ENCODE results near the gene JPH2. TPM values are rescaled to one million over a fixed set of nuclear protein-coding genes. Genes with fewer than 3 reads are reported as not detected.

Gene JPH2
- total RNA-seq, 1 donor from 2014 or later = not detected

DNA sequence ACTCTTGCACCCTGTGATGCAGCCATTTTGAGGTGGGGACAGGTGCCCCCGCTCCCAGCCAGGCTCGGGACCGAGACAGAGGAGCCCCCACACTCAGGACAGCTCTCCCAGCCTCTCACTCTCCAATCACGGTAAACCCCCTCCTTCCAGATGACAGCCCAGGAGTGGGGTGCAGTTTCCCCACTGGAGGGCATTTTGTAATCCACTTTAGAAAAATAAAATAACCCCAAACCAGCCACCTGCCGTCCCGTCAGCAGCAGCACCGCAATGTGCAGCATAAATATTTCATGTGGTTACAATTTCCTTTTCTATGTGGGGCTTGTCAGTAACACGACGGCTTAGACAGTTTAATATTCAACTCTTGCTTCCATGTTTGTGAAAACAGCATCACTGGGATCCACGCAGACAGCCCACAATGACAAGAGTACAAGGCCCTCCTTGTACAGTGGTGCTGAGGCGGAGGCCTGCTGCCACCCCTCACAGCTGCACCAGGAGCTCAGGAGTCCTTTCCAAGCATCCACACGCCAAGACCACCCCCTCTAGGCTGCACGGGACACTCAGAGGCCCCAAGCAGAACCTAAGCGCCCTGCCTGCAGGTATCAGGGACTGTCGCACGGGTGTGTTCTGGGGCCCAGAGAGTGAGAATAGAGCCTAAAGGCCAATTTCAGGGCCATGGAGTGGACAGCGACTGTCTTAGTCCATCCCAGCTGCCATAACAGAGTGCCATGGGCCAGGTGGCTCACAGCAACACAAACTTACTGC, 116.7 kb downstream of the JPH2 start:
- ChIA-PET CTCF (no interaction called here), POLR2A (interaction anchor here (1.2 to 4.2 kb wide), 3 partner anchors 230 to 320 kb away, joined by 3 to 27 read pairs (median 4); no protein-coding TSS in a partner anchor)
- ATAC-seq (ENCODE audit: low read depth) (no peak), DNase-seq (peak; percentile 13)
- TF ChIP-seq, protein P1, sequence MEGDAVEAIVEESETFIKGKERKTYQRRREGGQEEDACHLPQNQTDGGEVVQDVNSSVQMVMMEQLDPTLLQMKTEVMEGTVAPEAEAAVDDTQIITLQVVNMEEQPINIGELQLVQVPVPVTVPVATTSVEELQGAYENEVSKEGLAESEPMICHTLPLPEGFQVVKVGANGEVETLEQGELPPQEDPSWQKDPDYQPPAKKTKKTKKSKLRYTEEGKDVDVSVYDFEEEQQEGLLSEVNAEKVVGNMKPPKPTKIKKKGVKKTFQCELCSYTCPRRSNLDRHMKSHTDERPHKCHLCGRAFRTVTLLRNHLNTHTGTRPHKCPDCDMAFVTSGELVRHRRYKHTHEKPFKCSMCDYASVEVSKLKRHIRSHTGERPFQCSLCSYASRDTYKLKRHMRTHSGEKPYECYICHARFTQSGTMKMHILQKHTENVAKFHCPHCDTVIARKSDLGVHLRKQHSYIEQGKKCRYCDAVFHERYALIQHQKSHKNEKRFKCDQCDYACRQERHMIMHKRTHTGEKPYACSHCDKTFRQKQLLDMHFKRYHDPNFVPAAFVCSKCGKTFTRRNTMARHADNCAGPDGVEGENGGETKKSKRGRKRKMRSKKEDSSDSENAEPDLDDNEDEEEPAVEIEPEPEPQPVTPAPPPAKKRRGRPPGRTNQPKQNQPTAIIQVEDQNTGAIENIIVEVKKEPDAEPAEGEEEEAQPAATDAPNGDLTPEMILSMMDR (IDR thresholded peaks at IDR 0.05) = no peak
- H3K27me3 Mint-ChIP-seq = peaks cover 5% of the 10 kb centered on the region
- H3K36me3 Mint-ChIP-seq (ENCODE audit: low read depth) = no peaks in the 10 kb centered on the region
- peak overlapping the region; percentile 88 for H3K27ac Mint-ChIP-seq
- H3K9me3 Mint-ChIP-seq = no peaks in the 10 kb centered on the region
- H3K4me1 Mint-ChIP-seq = peaks cover 39% of the 10 kb centered on the region
- H3K4me3 Mint-ChIP-seq = peak overlapping the region; percentile 80
- intact Hi-C loops (cut with micrococcal nuclease) = no loop called here

DNA sequence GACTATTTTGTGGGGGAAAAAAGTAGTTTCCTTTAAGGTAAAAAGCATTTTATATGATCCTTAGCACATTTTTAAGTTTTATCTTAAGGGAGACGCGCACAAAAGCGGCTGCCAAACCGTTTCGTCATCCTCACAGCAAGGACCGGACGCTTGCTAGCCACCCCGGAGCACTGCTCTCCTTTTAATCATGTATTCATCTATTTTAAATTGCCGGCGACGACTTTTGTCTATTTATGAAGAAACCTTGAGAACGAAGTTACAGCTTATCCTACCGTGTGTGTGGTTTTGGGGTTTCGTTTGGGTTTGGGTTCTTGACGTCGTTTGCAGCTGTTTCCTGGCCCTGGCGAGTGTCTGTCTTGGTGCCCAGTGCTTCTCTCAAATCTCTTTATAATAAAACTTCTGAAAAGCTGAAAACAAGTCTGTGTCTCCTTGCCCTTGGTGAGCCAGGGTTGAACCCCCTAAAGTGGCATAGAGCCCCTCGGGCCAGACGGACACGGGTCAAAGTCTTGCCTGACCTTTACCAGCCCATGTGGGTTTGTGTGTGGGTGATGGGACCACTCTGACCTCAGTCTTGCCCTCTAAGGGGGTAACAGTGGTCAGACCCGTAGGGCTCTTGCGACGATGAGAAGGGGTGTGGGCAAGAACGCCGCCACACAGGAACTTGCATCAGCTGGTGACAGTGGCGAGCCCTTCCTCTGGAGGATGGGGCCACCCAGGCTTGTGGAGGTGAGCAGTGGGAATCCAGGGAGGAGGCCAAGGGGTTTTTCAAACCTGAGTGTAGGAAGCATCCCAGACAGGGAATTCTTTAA, 117.6 kb downstream of the JPH2 start:
- Mint-ChIP-seq H3K27ac (peak overlapping the region; percentile 88), H3K36me3 (ENCODE audit: low read depth) (no peaks in the 10 kb centered on the region), H3K4me3 (peak overlapping the region; percentile 80), H3K4me1 (peaks cover 39% of the 10 kb centered on the region), H3K9me3 (no peaks in the 10 kb centered on the region), H3K27me3 (peaks cover 5% of the 10 kb centered on the region)
- DNase-seq = peak; percentile 44
- ChIA-PET CTCF (interaction anchor here (0.8 to 0.9 kb wide), 2 partner anchors 11 to 319 kb away, joined by 4 read pairs; no protein-coding TSS in a partner anchor), POLR2A (interaction anchor here (0.9 to 4.2 kb wide), 6 partner anchors 11 to 388 kb away, joined by 3 to 27 read pairs (median 4); no protein-coding TSS in a partner anchor)
- peak; percentile 60 for ATAC-seq (ENCODE audit: low read depth)
- intact Hi-C loops (cut with micrococcal nuclease) = loop anchor here (1.0 to 2.0 kb wide), 4 partner anchors 11 to 387 kb away; no protein-coding TSS in a partner anchor
- TF ChIP-seq, protein P1 (IDR thresholded peaks at IDR 0.05) = no peak

DNA sequence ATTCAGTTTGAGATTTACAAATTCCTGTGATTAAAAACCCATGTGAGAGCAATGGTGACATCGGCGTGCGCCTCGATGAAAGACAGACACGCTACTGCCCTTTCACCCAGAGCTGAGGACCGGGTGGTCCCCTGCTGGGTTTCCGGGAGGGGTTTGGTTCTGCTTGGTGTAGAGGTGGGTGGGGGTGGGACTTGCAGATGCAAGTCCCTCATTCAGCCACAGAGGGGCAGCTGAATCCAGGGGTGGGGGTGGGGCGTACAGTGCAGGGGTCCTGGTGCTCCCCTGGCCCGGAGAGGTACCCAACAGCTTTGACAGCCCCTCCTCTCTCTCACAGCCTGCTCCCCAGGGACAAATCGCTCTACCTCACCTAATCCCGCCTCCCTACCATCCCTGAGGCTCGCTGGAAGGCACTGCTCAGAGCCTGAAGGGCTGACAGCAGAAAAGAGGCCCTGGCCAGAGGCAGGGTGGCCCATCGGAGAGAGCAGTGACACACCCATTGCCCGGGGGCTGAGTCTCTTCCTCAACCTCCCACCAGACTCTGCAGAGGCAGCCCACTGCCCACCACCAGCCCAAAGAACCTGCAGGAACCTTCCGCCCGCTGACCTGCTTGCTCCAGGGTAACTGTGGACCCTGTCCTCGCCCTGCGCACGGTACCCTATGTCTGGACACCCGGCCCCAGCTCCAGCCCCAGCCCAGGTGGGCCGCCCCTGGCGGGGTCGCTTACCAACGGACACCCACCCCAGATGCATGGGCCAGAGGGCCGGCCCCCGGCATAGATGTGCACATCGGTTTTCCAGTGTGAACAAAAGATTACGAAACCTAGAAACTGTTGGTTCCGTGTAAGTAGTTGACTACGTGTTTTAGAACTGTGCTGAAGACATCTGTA, 118.4 kb downstream of the JPH2 start:
- intact Hi-C loops (cut with micrococcal nuclease) = loop anchor here (1.0 to 2.0 kb wide), 4 partner anchors 12 to 386 kb away; no protein-coding TSS in a partner anchor
- Mint-ChIP-seq H3K4me3 (peak overlapping the region; percentile 80), H3K36me3 (ENCODE audit: low read depth) (no peaks in the 10 kb centered on the region), H3K27ac (peak overlapping the region; percentile 88), H3K4me1 (peaks cover 39% of the 10 kb centered on the region), H3K9me3 (no peaks in the 10 kb centered on the region), H3K27me3 (peaks cover 5% of the 10 kb centered on the region)
- POLR2A ChIA-PET = interaction anchor here (0.9 to 4.2 kb wide), 6 partner anchors 12 to 387 kb away, joined by 3 to 27 read pairs (median 4); no protein-coding TSS in a partner anchor
- TF ChIP-seq, protein P1 (IDR thresholded peaks at IDR 0.05) = no peak
- CTCF ChIA-PET = interaction anchor here (0.9 kb wide), 1 partner anchor 12 kb away, joined by 4 read pairs; no protein-coding TSS in a partner anchor
- ATAC-seq (ENCODE audit: low read depth) = peak; percentile 33
- peak; percentile 17 for DNase-seq

DNA sequence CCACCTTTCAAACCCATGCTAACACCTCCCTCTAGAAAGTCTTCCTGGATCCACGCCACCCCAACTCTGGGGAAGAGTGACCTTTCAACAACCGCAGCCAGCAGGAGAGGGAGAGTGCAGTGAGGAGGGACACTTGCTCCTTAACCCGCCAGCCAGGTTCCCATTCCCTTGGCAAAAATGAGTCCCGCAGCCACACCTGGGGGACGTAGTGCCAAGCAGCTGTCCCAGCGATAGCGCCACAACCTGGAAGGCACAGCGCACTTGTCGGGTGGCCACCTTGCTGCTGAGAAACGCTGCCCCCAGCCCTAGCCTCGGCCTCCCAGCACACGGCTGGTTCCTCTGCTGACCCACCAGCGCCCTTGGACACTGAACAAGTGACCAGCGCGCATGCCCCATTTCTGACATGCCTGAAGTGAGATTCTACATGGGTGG, 119.3 kb downstream of the JPH2 start:
- H3K27ac Mint-ChIP-seq = no peak overlapping the region

More for the DNA sequence above, 119.3 kb downstream of the JPH2 start:
- no peak for DNase-seq
- H3K4me3 Mint-ChIP-seq = no peak overlapping the region
- CTCF ChIA-PET = no interaction called here
- peaks cover 5% of the 10 kb centered on the region for H3K27me3 Mint-ChIP-seq
- peaks cover 36% of the 10 kb centered on the region for H3K4me1 Mint-ChIP-seq
- POLR2A ChIA-PET = no interaction called here
- intact Hi-C loops (cut with micrococcal nuclease) = loop anchor here (2.0 kb wide), 1 partner anchor 143 kb away; no protein-coding TSS in a partner anchor
- no peaks in the 10 kb centered on the region for H3K9me3 Mint-ChIP-seq
- ATAC-seq (ENCODE audit: low read depth) = no peak
- TF ChIP-seq, protein P1 (IDR thresholded peaks at IDR 0.05) = no peak
- no peaks in the 10 kb centered on the region for H3K36me3 Mint-ChIP-seq (ENCODE audit: low read depth)
